Measurements from ENCODE around the gene CACNA1E. TPM values are rescaled to one million over a fixed set of nuclear protein-coding genes. Genes with fewer than 3 reads are reported as not detected.

The CACNA1E gene
- total RNA-seq, 1 donor from 2014 or later, result not detected

DNA sequence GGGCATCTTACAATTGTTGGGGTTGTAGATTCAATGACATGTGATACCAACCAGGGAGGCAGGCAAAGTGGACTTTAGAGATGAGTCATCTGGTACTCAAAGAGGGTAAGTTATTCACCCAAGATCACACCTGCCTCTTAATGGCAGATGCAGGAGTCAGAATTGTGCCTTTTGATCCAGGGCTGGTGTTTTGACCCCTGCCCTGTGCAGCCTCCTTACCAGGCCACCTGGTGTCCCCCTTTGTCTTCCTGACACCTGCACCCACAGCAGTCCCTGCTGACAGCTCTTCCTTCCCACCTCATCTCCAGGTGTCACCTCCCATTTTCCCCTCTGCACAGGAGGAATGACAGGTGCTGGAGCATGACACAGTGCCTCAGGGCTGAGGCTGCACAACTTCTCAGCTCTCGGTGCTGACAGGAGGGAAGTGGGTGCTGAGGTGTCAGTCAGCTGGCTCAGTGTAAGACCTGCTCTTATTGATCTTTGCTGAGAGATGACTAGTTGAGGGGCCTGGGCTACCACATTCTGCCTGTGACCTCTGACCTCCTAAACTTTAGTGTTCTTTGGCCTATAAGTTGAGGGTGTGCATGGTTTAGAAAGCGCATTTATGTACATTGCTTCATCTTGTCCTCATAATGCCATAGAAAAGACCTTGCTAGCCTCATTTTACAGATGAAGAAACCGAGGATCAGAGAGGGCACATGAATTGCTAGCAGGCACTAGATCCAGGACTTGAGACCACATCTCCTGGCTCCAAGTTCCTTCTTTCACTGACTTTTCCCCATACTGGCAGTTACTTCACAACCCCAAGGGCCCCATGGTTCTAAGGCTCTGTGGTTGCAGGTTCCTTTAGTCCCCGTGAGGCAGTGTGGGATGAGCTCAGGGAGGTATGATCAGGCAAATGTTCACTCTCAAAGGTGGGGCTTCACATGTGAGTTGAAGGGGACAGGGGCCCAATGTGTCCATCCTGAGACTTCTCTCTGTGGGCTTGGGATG, 31.3 kb downstream of the CACNA1E start:
- no peaks in the 10 kb centered on the region for H3K36me3 ChIP-seq
- no peak for TF ChIP-seq POLR2A (IDR thresholded peaks at IDR 0.05)
- TF ChIP-seq CTCF (IDR thresholded peaks at IDR 0.05), result no peak
- TF ChIP-seq POLR2AphosphoS5 (IDR thresholded peaks at IDR 0.05; ENCODE audit: insufficient read depth in 1 of 2, low read depth in 1 of 2), result no peak
- no peak overlapping the region for H3K4me3 ChIP-seq
- peak in 1 of 2 donors; percentile 56 for DNase-seq (ENCODE audit: extremely low spot score in 2 of 2)
- no peaks in the 10 kb centered on the region for H3K27me3 ChIP-seq
- intact Hi-C loops (cut with DNase I), result no loop called here
- H3K27ac ChIP-seq, result no peak overlapping the region
- no peaks in the 10 kb centered on the region for H3K4me1 ChIP-seq
- H3K9me3 ChIP-seq, result no peaks in the 10 kb centered on the region

DNA sequence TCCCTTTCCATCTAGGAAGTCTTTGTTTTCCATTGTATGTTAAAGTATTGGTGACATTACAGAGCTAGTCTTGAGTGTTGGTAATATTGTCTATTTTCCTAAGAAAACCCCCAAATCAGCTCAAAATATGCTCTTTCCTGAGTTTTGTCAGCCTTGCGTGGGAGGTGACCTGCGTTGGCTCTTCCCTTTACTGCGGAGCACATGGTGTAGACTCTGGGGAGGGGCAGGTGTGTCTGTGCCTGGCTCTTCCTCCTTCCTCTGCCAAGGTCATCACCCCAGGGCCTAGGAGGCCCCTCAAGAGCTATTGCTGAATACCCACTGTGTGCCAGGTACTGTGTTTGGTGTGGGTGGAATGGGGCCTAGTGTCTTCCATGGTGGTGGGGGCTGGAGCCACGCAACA, 33.4 kb downstream of the CACNA1E start:
- Histone ChIP-seq H3K4me3 (no peak overlapping the region), H3K4me1 (no peaks in the 10 kb centered on the region), H3K27ac (no peak overlapping the region), H3K9me3 (no peaks in the 10 kb centered on the region), H3K36me3 (no peaks in the 10 kb centered on the region), H3K27me3 (no peaks in the 10 kb centered on the region)
- no peak for TF ChIP-seq POLR2AphosphoS5 (IDR thresholded peaks at IDR 0.05; ENCODE audit: insufficient read depth in 1 of 2, low read depth in 1 of 2)
- TF ChIP-seq POLR2A (IDR thresholded peaks at IDR 0.05), result no peak
- TF ChIP-seq CTCF (IDR thresholded peaks at IDR 0.05), result no peak
- peak in 1 of 2 donors; percentile 49 for DNase-seq (ENCODE audit: extremely low spot score in 2 of 2)
- intact Hi-C loops (cut with DNase I), result no loop called here

DNA sequence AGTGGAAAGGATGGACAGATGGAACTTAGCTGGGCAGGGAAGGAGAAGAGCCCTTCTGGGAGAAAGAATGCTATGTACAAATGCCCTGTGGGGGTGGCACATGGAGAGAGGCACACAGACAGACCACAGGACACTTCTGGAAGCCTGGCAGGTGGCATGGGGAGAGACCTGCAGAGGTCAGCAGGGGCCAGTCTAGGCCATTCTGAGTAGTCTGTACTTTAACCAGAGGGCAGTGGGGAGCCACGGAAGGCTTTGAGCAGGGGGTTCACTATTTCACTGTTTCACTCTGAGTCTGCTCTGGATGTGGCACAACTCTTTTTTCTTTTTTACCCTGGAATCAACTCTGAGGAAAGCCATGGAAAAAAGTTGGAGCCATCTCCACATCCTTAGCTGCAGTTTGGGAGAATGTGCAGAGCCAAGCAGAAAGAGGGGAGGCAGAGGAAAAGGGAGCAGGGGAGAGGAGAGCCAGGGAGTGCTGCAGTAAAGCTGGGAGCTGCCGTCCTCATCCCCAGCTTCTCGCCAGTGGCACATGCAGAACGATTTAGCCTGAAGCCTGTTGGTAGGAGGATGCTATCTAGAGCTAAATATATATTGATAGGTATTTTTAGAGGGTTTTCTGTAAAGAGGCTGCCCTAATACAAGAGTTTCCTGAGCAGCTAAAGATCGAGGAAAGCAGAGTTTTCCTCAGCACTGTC, 34.0 kb downstream of the CACNA1E start:
- DNase-seq (ENCODE audit: extremely low spot score in 2 of 2), result peak in 1 of 2 donors; percentile 47
- Histone ChIP-seq H3K4me3 (no peak overlapping the region), H3K36me3 (no peaks in the 10 kb centered on the region), H3K9me3 (no peaks in the 10 kb centered on the region), H3K27me3 (no peaks in the 10 kb centered on the region), H3K27ac (no peak overlapping the region), H3K4me1 (no peaks in the 10 kb centered on the region)
- TF ChIP-seq POLR2A (IDR thresholded peaks at IDR 0.05), result no peak
- no peak for TF ChIP-seq POLR2AphosphoS5 (IDR thresholded peaks at IDR 0.05; ENCODE audit: insufficient read depth in 1 of 2, low read depth in 1 of 2)
- no peak for TF ChIP-seq CTCF (IDR thresholded peaks at IDR 0.05)
- intact Hi-C loops (cut with DNase I), result no loop called here

GRCh38 chr1:181518152-181518551, 34.8 kb downstream of the CACNA1E start:
- no peaks in the 10 kb centered on the region for H3K4me1 ChIP-seq
- no peak overlapping the region for H3K27ac ChIP-seq
- H3K27me3 ChIP-seq, result no peaks in the 10 kb centered on the region
- no peaks in the 10 kb centered on the region for H3K36me3 ChIP-seq
- H3K9me3 ChIP-seq, result no peaks in the 10 kb centered on the region
- intact Hi-C loops (cut with DNase I), result no loop called here
- no peak overlapping the region for H3K4me3 ChIP-seq
- TF ChIP-seq CTCF (IDR thresholded peaks at IDR 0.05) (no peak), POLR2AphosphoS5 (IDR thresholded peaks at IDR 0.05; ENCODE audit: insufficient read depth in 1 of 2, low read depth in 1 of 2) (no peak), POLR2A (IDR thresholded peaks at IDR 0.05) (no peak)
- DNase-seq (ENCODE audit: extremely low spot score in 2 of 2), result peak in 1 of 2 donors; percentile 29
